WTC11 (cell line): ENCODE measurements around the gene BMP8A.

Experiments used
- FOXK1 ChIP-seq: sonication (generic); formaldehyde crosslinking; IDR thresholded peaks from 2 replicates; pipeline ENCODE4 v1.8.0; 2022; ENCODE audit warnings: mild to moderate bottlenecking, moderate library complexity, missing genetic modification reagents
- TP53 ChIP-seq: sonication (generic); formaldehyde crosslinking; IDR thresholded peaks from 2 replicates; pipeline ENCODE4 v1.8.1; 2023; ENCODE audit warnings: mild to moderate bottlenecking, missing genetic modification reagents
- ZNF512 ChIP-seq: sonication (generic); formaldehyde crosslinking; IDR thresholded peaks from 2 replicates; pipeline ENCODE4 v1.8.1; 2022; ENCODE audit warnings: missing genetic modification reagents, borderline replicate concordance

- no peak for TF ChIP-seq TP53 (CRISPR knock-in tag)
- TF ChIP-seq ZNF512 (CRISPR knock-in tag), result no peak
- no peak for TF ChIP-seq FOXK1 (CRISPR knock-in tag)
Measured at GRCh38 chr1:39458991-39459390, 32.4 kb upstream of the BMP8A start.
